ENCODE measurements around the gene TBX1.
"Not testable (repeated sequence)": the region's sequence is repeated elsewhere in the genome, so short reads cannot be mapped to it uniquely, and the experiment has no call there.

The TBX1 gene

GRCh38 chr22:19723232-19723982, 37.2 kb upstream of the TBX1 start, which contains the start of gene GP1BB:
Gene GP1BB (plus strand): TSS chr22:19723539. CDS start chr22:19723570, 31 bp downstream.
- no peak for DNase-seq
- Histone ChIP-seq H3K27me3 (replicated peaks; ENCODE audit: control insufficient read depth, insufficient read depth, low read length, poor library complexity, severe bottlenecking) (peaks cover 29% of the 10 kb centered on the region), H3K27ac (ENCODE audit: insufficient read depth, low read length, poor library complexity, severe bottlenecking) (no peak within 1 kb of the TSS), H3K4me1 (ENCODE audit: control insufficient read depth, insufficient read depth, low read length, poor library complexity, severe bottlenecking) (peaks cover 22% of the 10 kb centered on the region), H3K36me3 (ENCODE audit: control insufficient read depth, insufficient read depth, low read length) (no peaks in the 10 kb centered on the region), H3K9me3 (ENCODE audit: control insufficient read depth, low read length) (no peaks in the 10 kb centered on the region), H3K4me3 (ENCODE audit: insufficient read depth, low read depth, low read length, poor library complexity, severe bottlenecking) (no peak within 1 kb of the TSS)

- Histone ChIP-seq H3K36me3 (ENCODE audit: control insufficient read depth, insufficient read depth, low read length) (no peaks in the 10 kb centered on the region), H3K4me1 (ENCODE audit: control insufficient read depth, insufficient read depth, low read length, poor library complexity, severe bottlenecking) (peaks cover 15% of the 10 kb centered on the region), H3K27ac (ENCODE audit: insufficient read depth, low read length, poor library complexity, severe bottlenecking) (no peak overlapping the region), H3K9me3 (ENCODE audit: control insufficient read depth, low read length) (no peaks in the 10 kb centered on the region), H3K4me3 (ENCODE audit: insufficient read depth, low read depth, low read length, poor library complexity, severe bottlenecking) (no peak overlapping the region), H3K27me3 (replicated peaks; ENCODE audit: control insufficient read depth, insufficient read depth, low read length, poor library complexity, severe bottlenecking) (peaks cover 25% of the 10 kb centered on the region)
- no peak for DNase-seq
Observed at GRCh38 chr22:19723983-19724827, 36.4 kb upstream of the TBX1 start.

DNA sequence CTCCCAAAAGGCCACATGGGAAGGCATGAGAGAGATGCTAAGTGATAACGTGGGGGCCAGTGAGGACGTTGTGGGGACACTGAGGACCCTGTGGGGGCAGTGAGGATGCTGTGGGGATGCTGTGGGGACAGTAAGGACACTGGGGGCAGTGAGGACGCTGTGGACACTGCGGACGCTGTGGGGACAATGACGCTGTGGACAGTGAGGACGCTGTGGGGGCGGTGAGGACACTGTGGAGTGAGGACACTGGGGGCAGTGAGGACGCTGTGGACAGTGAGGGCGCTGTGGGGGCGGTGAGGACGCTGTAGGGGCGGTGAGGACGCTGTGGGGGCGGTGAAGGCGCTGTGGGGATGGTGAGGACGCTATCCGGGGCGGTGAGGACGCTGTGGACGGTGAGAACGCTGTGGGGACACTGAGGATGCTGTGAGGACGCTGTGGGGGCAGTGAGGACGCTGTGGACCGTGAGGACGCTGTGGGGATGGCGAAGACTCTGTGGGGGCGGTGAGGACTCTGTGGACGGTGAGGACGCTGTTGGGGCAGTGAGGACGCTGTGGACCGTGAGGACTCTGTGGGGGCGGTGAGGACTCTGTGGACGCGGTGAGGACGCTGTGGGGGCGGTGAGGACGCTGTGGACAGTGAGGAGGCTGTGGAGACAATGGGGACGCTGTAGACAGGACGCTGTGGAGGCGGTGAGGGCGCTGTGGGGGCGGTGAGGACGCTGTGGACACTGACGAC, 35.5 kb upstream of the TBX1 start:
- Histone ChIP-seq H3K27ac (ENCODE audit: insufficient read depth, low read length, poor library complexity, severe bottlenecking) (no peak overlapping the region), H3K27me3 (replicated peaks; ENCODE audit: control insufficient read depth, insufficient read depth, low read length, poor library complexity, severe bottlenecking) (peaks cover 25% of the 10 kb centered on the region), H3K4me1 (ENCODE audit: control insufficient read depth, insufficient read depth, low read length, poor library complexity, severe bottlenecking) (peaks cover 15% of the 10 kb centered on the region), H3K9me3 (ENCODE audit: control insufficient read depth, low read length) (no peaks in the 10 kb centered on the region), H3K36me3 (ENCODE audit: control insufficient read depth, insufficient read depth, low read length) (no peaks in the 10 kb centered on the region), H3K4me3 (ENCODE audit: insufficient read depth, low read depth, low read length, poor library complexity, severe bottlenecking) (no peak overlapping the region)
- no peak for DNase-seq

GRCh38 chr22:19726064-19726788, 34.4 kb upstream of the TBX1 start:
- not testable (repeated sequence) for H3K36me3 ChIP-seq (ENCODE audit: control insufficient read depth, insufficient read depth, low read length); DNase-seq; H3K4me3 ChIP-seq (ENCODE audit: insufficient read depth, low read depth, low read length, poor library complexity, severe bottlenecking); H3K9me3 ChIP-seq (ENCODE audit: control insufficient read depth, low read length); H3K27ac ChIP-seq (ENCODE audit: insufficient read depth, low read length, poor library complexity, severe bottlenecking)
- peaks cover 25% of the 10 kb centered on the region for H3K27me3 ChIP-seq (replicated peaks; ENCODE audit: control insufficient read depth, insufficient read depth, low read length, poor library complexity, severe bottlenecking)
- H3K4me1 ChIP-seq (ENCODE audit: control insufficient read depth, insufficient read depth, low read length, poor library complexity, severe bottlenecking) = peaks cover 19% of the 10 kb centered on the region

- no peaks in the 10 kb centered on the region for H3K36me3 ChIP-seq (ENCODE audit: control insufficient read depth, insufficient read depth, low read length)
- H3K27ac ChIP-seq (ENCODE audit: insufficient read depth, low read length, poor library complexity, severe bottlenecking) = no peak overlapping the region
- peaks cover 19% of the 10 kb centered on the region for H3K27me3 ChIP-seq (replicated peaks; ENCODE audit: control insufficient read depth, insufficient read depth, low read length, poor library complexity, severe bottlenecking)
- no peaks in the 10 kb centered on the region for H3K9me3 ChIP-seq (ENCODE audit: control insufficient read depth, low read length)
- DNase-seq = no peak
- H3K4me3 ChIP-seq (ENCODE audit: insufficient read depth, low read depth, low read length, poor library complexity, severe bottlenecking) = no peak overlapping the region
- H3K4me1 ChIP-seq (ENCODE audit: control insufficient read depth, insufficient read depth, low read length, poor library complexity, severe bottlenecking) = peaks cover 21% of the 10 kb centered on the region
Observed at GRCh38 chr22:19727310-19728150, 33.0 kb upstream of the TBX1 start.

- DNase-seq = no peak
- H3K4me3 ChIP-seq (ENCODE audit: insufficient read depth, low read depth, low read length, poor library complexity, severe bottlenecking) = no peak overlapping the region
- no peaks in the 10 kb centered on the region for H3K36me3 ChIP-seq (ENCODE audit: control insufficient read depth, insufficient read depth, low read length)
- H3K27ac ChIP-seq (ENCODE audit: insufficient read depth, low read length, poor library complexity, severe bottlenecking) = no peak overlapping the region
- no peaks in the 10 kb centered on the region for H3K9me3 ChIP-seq (ENCODE audit: control insufficient read depth, low read length)
- peaks cover 11% of the 10 kb centered on the region for H3K27me3 ChIP-seq (replicated peaks; ENCODE audit: control insufficient read depth, insufficient read depth, low read length, poor library complexity, severe bottlenecking)
- peaks cover 17% of the 10 kb centered on the region for H3K4me1 ChIP-seq (ENCODE audit: control insufficient read depth, insufficient read depth, low read length, poor library complexity, severe bottlenecking)
Observed at GRCh38 chr22:19728271-19728670, 32.3 kb upstream of the TBX1 start.

- Histone ChIP-seq H3K4me1 (ENCODE audit: control insufficient read depth, insufficient read depth, low read length, poor library complexity, severe bottlenecking) (peaks cover 11% of the 10 kb centered on the region), H3K27ac (ENCODE audit: insufficient read depth, low read length, poor library complexity, severe bottlenecking) (no peak overlapping the region), H3K27me3 (replicated peaks; ENCODE audit: control insufficient read depth, insufficient read depth, low read length, poor library complexity, severe bottlenecking) (peaks cover 11% of the 10 kb centered on the region), H3K4me3 (ENCODE audit: insufficient read depth, low read depth, low read length, poor library complexity, severe bottlenecking) (no peak overlapping the region), H3K9me3 (ENCODE audit: control insufficient read depth, low read length) (no peaks in the 10 kb centered on the region), H3K36me3 (ENCODE audit: control insufficient read depth, insufficient read depth, low read length) (no peaks in the 10 kb centered on the region)
- DNase-seq = no peak
Observed at GRCh38 chr22:19728836-19729235, 31.7 kb upstream of the TBX1 start.

GRCh38 chr22:19729507-19729906, 31.1 kb upstream of the TBX1 start:
- peaks cover 7% of the 10 kb centered on the region for H3K4me1 ChIP-seq (ENCODE audit: control insufficient read depth, insufficient read depth, low read length, poor library complexity, severe bottlenecking)
- no peaks in the 10 kb centered on the region for H3K9me3 ChIP-seq (ENCODE audit: control insufficient read depth, low read length)
- H3K27me3 ChIP-seq (replicated peaks; ENCODE audit: control insufficient read depth, insufficient read depth, low read length, poor library complexity, severe bottlenecking) = peaks cover 7% of the 10 kb centered on the region
- no peaks in the 10 kb centered on the region for H3K36me3 ChIP-seq (ENCODE audit: control insufficient read depth, insufficient read depth, low read length)
- no peak overlapping the region for H3K4me3 ChIP-seq (ENCODE audit: insufficient read depth, low read depth, low read length, poor library complexity, severe bottlenecking)
- H3K27ac ChIP-seq (ENCODE audit: insufficient read depth, low read length, poor library complexity, severe bottlenecking) = no peak overlapping the region
- no peak for DNase-seq

DNA sequence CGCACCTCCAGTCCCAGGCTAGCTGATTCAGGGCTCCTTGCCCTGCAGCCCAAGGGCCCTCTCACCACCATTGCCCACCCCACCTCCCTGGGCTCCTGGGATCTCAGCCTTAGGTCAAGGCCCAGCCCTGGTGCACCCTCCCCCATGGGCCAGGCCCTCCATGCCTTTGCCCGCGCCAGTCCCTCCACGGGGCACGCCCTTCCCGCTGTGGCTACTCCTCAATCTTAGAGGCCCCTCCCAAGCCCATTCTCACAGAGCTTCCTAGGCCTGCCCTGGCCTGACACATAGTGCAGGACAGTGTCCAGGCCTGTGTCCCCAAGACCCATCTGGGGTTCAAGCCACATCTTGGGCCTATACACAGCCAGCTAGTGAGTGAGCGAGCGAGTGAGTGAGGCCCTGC, 30.4 kb upstream of the TBX1 start:
- H3K9me3 ChIP-seq (ENCODE audit: control insufficient read depth, low read length) = no peaks in the 10 kb centered on the region
- no peak overlapping the region for H3K27ac ChIP-seq (ENCODE audit: insufficient read depth, low read length, poor library complexity, severe bottlenecking)
- peaks cover 6% of the 10 kb centered on the region for H3K4me1 ChIP-seq (ENCODE audit: control insufficient read depth, insufficient read depth, low read length, poor library complexity, severe bottlenecking)
- H3K4me3 ChIP-seq (ENCODE audit: insufficient read depth, low read depth, low read length, poor library complexity, severe bottlenecking) = no peak overlapping the region
- no peaks in the 10 kb centered on the region for H3K36me3 ChIP-seq (ENCODE audit: control insufficient read depth, insufficient read depth, low read length)
- DNase-seq = no peak
- peaks cover 2% of the 10 kb centered on the region for H3K27me3 ChIP-seq (replicated peaks; ENCODE audit: control insufficient read depth, insufficient read depth, low read length, poor library complexity, severe bottlenecking)

All from effector memory CD4-positive, alpha-beta T cell (primary cell).